IMR-90 (cell line): ENCODE data around the gene PTPRK. TPM values are rescaled to one million over a fixed set of nuclear protein-coding genes. Genes with fewer than 3 reads are reported as not detected.

Experiments
- ATAC-seq: fragments of 200-7000 bp; cut with Tn5 transposase; 2 replicates; pipeline ENCODE4 v1.9.1; 2020; ENCODE audit warnings: low read depth, mild to moderate bottlenecking, moderate library complexity
- BruUV-seq: library from RNA; stranded (reverse); fragments of 400-500 nt; replicated peaks from 2 replicates; lab custom pipeline; 2021; lab: Mats Ljungman, UMichigan
- CTCF ChIA-PET: fragments of 300-600 bp; formaldehyde crosslinking; extraction: SDS; loops from one replicate; lab custom pipeline; 2021; ENCODE audit warnings: antibody characterized with exemption; lab: Yijun Ruan, JAX
- POLR2A ChIA-PET: fragments of 300-600 bp; sonication (Branson Sonifier 250); formaldehyde crosslinking; loops from one replicate; lab custom pipeline; 2022; ENCODE audit warnings: antibody characterized with exemption; ENCODE audit not compliant: unreplicated experiment; lab: Charles Lee
- DNase-seq: peaks from one replicate; pipeline ENCODE4 v3.0.0; 2013
- H2AFZ ChIP-seq: replicated peaks from 2 replicates; pipeline ENCODE3; 2013; ENCODE audit warnings: low read length, mild to moderate bottlenecking; ENCODE audit not compliant: poor library complexity
- H2AK5ac ChIP-seq: 2 replicates; pipeline ENCODE4 v1.6.1; 2013; ENCODE audit warnings: low read depth, low read length, inconsistent platforms
- H2AK9ac ChIP-seq: replicated peaks from 2 replicates; pipeline ENCODE3; 2013; ENCODE audit warnings: mild to moderate bottlenecking, low read depth, low read length, moderate library complexity; ENCODE audit not compliant: poor library complexity
- H2BK120ac ChIP-seq: 2 replicates; pipeline ENCODE4 v1.6.1; 2013; ENCODE audit warnings: low read depth, low read length, inconsistent platforms
- H2BK15ac ChIP-seq: 3 replicates; pipeline ENCODE4 v1.6.1; 2013; ENCODE audit warnings: low read depth, low read length, inconsistent platforms
- H2BK20ac ChIP-seq: 2 replicates; pipeline ENCODE4 v1.6.1; 2013; ENCODE audit warnings: low read depth, mild to moderate bottlenecking, inconsistent platforms, low read length, moderate library complexity
- H2BK5ac ChIP-seq: 2 replicates; pipeline ENCODE4 v1.6.1; 2013; ENCODE audit warnings: mild to moderate bottlenecking, low read depth, low read length, inconsistent platforms; ENCODE audit not compliant: poor library complexity, severe bottlenecking
- H3K14ac ChIP-seq: replicated peaks from 2 replicates; pipeline ENCODE4 v1.6.1; 2013; ENCODE audit warnings: low read depth, low read length, inconsistent platforms
- H3K18ac ChIP-seq: 2 replicates; pipeline ENCODE4 v1.6.1; 2013; ENCODE audit warnings: low read depth, low read length, control low read depth
- H3K23ac ChIP-seq: 2 replicates; pipeline ENCODE4 v1.6.1; 2013; ENCODE audit warnings: low read depth, low read length, inconsistent platforms
- H3K27ac ChIP-seq: 2 replicates; pipeline ENCODE4 v1.5.1; 2013; ENCODE audit warnings: mild to moderate bottlenecking, control low read depth, low read length; ENCODE audit not compliant: insufficient read depth
- H3K27me3 ChIP-seq: 2 replicates; pipeline ENCODE4 v1.6.1; 2013; ENCODE audit warnings: low read length; ENCODE audit not compliant: control insufficient read depth, insufficient read depth
- H3K36me3 ChIP-seq: 2 replicates; pipeline ENCODE4 v1.6.1; 2013; ENCODE audit warnings: low read length, mixed read lengths; ENCODE audit not compliant: control insufficient read depth, insufficient read depth
- H3K4ac ChIP-seq: 2 replicates; pipeline ENCODE4 v1.6.1; 2013; ENCODE audit warnings: low read depth, low read length, inconsistent platforms
- H3K4me1 ChIP-seq: 2 replicates; pipeline ENCODE4 v1.6.1; 2013; ENCODE audit warnings: low read length, mixed read lengths; ENCODE audit not compliant: control insufficient read depth, insufficient read depth
- H3K4me2 ChIP-seq: 2 replicates; pipeline ENCODE4 v1.6.1; 2013; ENCODE audit warnings: low read depth, mild to moderate bottlenecking, control low read depth, low read length, moderate library complexity
- H3K4me3 ChIP-seq: 2 replicates; pipeline ENCODE4 v1.5.1; 2013; ENCODE audit warnings: low read depth, mild to moderate bottlenecking, control low read depth, low read length, moderate library complexity; ENCODE audit not compliant: insufficient read depth
- H3K56ac ChIP-seq: 2 replicates; pipeline ENCODE4 v1.6.1; 2013; ENCODE audit warnings: low read length, inconsistent platforms; ENCODE audit not compliant: insufficient read depth; ENCODE audit errors: extremely low read depth
- H3K79me1 ChIP-seq, 2 experiments: 2 replicates each; pipeline ENCODE4 v1.6.1; 2013; ENCODE audit warnings: low read length in 2 of 2, inconsistent platforms in 1 of 2, low read depth in 1 of 2
- H3K9ac ChIP-seq: 2 replicates; pipeline ENCODE4 v1.6.1; 2013; ENCODE audit warnings: low read depth, low read length, control low read depth
- H3K9me1 ChIP-seq: 2 replicates; pipeline ENCODE4 v1.6.1; 2013; ENCODE audit warnings: low read length, inconsistent platforms; ENCODE audit not compliant: insufficient read depth
- H3K9me3 ChIP-seq: 2 replicates; pipeline ENCODE4 v1.6.1; 2013; ENCODE audit warnings: low read length; ENCODE audit not compliant: control insufficient read depth, insufficient read depth
- H4K20me1 ChIP-seq: 2 replicates; pipeline ENCODE4 v1.6.1; 2013; ENCODE audit warnings: low read length, inconsistent platforms; ENCODE audit not compliant: insufficient read depth
- H4K5ac ChIP-seq: 2 replicates; pipeline ENCODE4 v1.6.1; 2013; ENCODE audit warnings: mild to moderate bottlenecking, low read depth, low read length, control low read depth
- H4K8ac ChIP-seq, 2 experiments: 2 replicates each; pipeline ENCODE4 v1.6.1; 2013; ENCODE audit warnings: low read depth in 2 of 2, low read length in 2 of 2, control low read depth in 1 of 2, inconsistent platforms in 1 of 2
- H4K91ac ChIP-seq: 2 replicates; pipeline ENCODE4 v1.6.1; 2013; ENCODE audit warnings: low read depth, low read length, inconsistent platforms; ENCODE audit not compliant: insufficient read depth
- BHLHE40 ChIP-seq: fragments of 150-350 bp; IDR thresholded peaks from 2 replicates; pipeline ENCODE4 v1.6.1; 2016; ENCODE audit warnings: mild to moderate bottlenecking, low read depth, low read length
- CEBPB ChIP-seq: IDR thresholded peaks from 2 replicates; pipeline ENCODE4 v1.6.1; 2012; ENCODE audit warnings: low read depth, low read length, improper control_type of control experiment
- CHD1 ChIP-seq: IDR thresholded peaks from 2 replicates; pipeline ENCODE4 v1.6.1; 2012; ENCODE audit warnings: low read depth, low read length, improper control_type of control experiment
- CTCF ChIP-seq: conservative IDR thresholded peaks from 2 replicates; pipeline ENCODE4 v1.5.1; 2012; ENCODE audit warnings: mild to moderate bottlenecking, low read depth, low read length, improper control_type of control experiment
- MAZ ChIP-seq: IDR thresholded peaks from 2 replicates; pipeline ENCODE4 v1.6.1; 2012; ENCODE audit warnings: low read depth, mild to moderate bottlenecking, low read length, improper control_type of control experiment, moderate library complexity, borderline replicate concordance
- MXI1 ChIP-seq: IDR thresholded peaks from 2 replicates; pipeline ENCODE4 v1.6.1; 2012; ENCODE audit warnings: low read depth, mild to moderate bottlenecking, low read length, moderate library complexity, borderline replicate concordance
- RAD21 ChIP-seq: IDR thresholded peaks from 2 replicates; pipeline ENCODE4 v1.6.1; 2012; ENCODE audit warnings: low read length, improper control_type of control experiment
- RFX5 ChIP-seq: IDR thresholded peaks from 2 replicates; pipeline ENCODE4 v1.8.0; 2012; ENCODE audit warnings: low read depth, mild to moderate bottlenecking, low read length, moderate library complexity
- SMC3 ChIP-seq: fragments of 150-350 bp; IDR thresholded peaks from 2 replicates; pipeline ENCODE4 v1.6.1; 2016; ENCODE audit warnings: low read depth, mild to moderate bottlenecking, antibody characterized with exemption, low read length, moderate library complexity
- USF2 ChIP-seq: fragments of 150-350 bp; IDR thresholded peaks from 2 replicates; pipeline ENCODE4 v1.6.1; 2017; ENCODE audit warnings: mild to moderate bottlenecking, antibody characterized with exemption, low read length, low read depth
- WGBS, 2 experiments: methylation state at CpG; one replicate each; pipeline versions ENCODE4 v1.1.5 to v1.1.7; 2013; ENCODE audit warnings: missing lambda C conversion rate in 2 of 2; ENCODE audit not compliant: insufficient read length in 1 of 2; ENCODE audit errors: extremely low coverage in 2 of 2; 5-methylcytosine and 5-hydroxymethylcytosine counted together
- dilution Hi-C: fragments of 300-500 bp; cut with HindIII; formaldehyde crosslinking; loops from one replicate; pipeline ENCODE4 v1.14.3; 2018; ENCODE audit warnings: low sequenced_read_pairs; ENCODE audit not compliant: unreplicated experiment
- in situ Hi-C: fragments of 300-500 bp; cut with MboI; formaldehyde crosslinking; loops from 3 replicates; pipeline ENCODE4 v1.14.3; 2019; ENCODE audit warnings: low sequenced_read_pairs, inconsistent platforms, mixed read lengths
- intact Hi-C: fragments of 100-400 bp; cut with micrococcal nuclease; formaldehyde crosslinking; loops from 2 replicates; pipeline ENCODE4 v1.10.0; 2022
- polyA plus RNA-seq, 3 experiments: library from polyadenylated mRNA; depleted of rRNA; stranded (reverse); fragments of >200 nt; gene quantifications; 2 replicates each; pipeline ENCODE4 v1.2.3, GENCODE V29; 2012; ENCODE audit warnings: low replicate concordance in 1 of 3
- total RNA-seq: library from RNA; depleted of rRNA; stranded (reverse); fragments of >200 nt; gene quantifications from 2 replicates; pipeline ENCODE4 v1.2.3, GENCODE V29; 2012
- TF ChIP-seq, protein P1 (sequence below): fragments of 150-350 bp; IDR thresholded peaks from 2 replicates; pipeline ENCODE4 v1.6.1; 2016; ENCODE audit warnings: low read depth, mild to moderate bottlenecking, low read length, moderate library complexity, borderline replicate concordance

Gene PTPRK
- total and polyA plus RNA-seq, 2 of the 4 experiments (the other 2 are of a cell fraction): 18.0 to 80.8 TPM

- WGBS, 2 experiments: no CpG with 5 or more reads among the region's 2 CpGs
- no peaks in the 10 kb centered on the region for H3K9me3 ChIP-seq
- H3K36me3 ChIP-seq: no peaks in the 10 kb centered on the region
- no peak overlapping the region for H3K56ac ChIP-seq
- ChIA-PET CTCF (no interaction called here), POLR2A (no interaction called here)
- H3K18ac ChIP-seq: no peak overlapping the region
- H4K5ac ChIP-seq: no peak overlapping the region
- H3K23ac ChIP-seq: no peak overlapping the region
- H4K8ac ChIP-seq: no peak overlapping the region
- H2AK9ac ChIP-seq: no peak overlapping the region
- intact Hi-C loops (no loop called here), dilution Hi-C loops (no loop called here), in situ Hi-C loops (no loop called here)
- H3K4me2 ChIP-seq: no peak overlapping the region
- no peak overlapping the region for H2BK20ac ChIP-seq
- 0 out of 2 replicates have a peak overlapping the region, but pooled peaks have one; percentile 6 for H3K14ac ChIP-seq
- H3K9me1 ChIP-seq: peaks cover 3% of the 10 kb centered on the region; the same call in 1 of the 2 replicates
- DNase-seq: no peak
- peaks cover 9% of the 10 kb centered on the region; the same call in 1 of the 2 replicates for H4K20me1 ChIP-seq
- H2BK5ac ChIP-seq: no peak overlapping the region
- no peak overlapping the region for H4K91ac ChIP-seq
- no peak overlapping the region for H2BK15ac ChIP-seq
- no peak for ATAC-seq
- no peak overlapping the region for H2AFZ ChIP-seq
- H3K27ac ChIP-seq: no peak overlapping the region
- H3K4ac ChIP-seq: no peak overlapping the region
- H3K79me1 ChIP-seq: peaks cover 15 to 31% of the 10 kb centered on the region in 2 experiments
- BruUV-seq: no TSS peak
- H2BK120ac ChIP-seq: no peak overlapping the region
- H3K4me3 ChIP-seq: no peak overlapping the region
- no peaks in the 10 kb centered on the region for H3K27me3 ChIP-seq
- no peak overlapping the region for H3K9ac ChIP-seq
- TF ChIP-seq CTCF: no peak
- TF ChIP-seq MXI1: no peak
- TF ChIP-seq CHD1: no peak
- no peak for TF ChIP-seq RFX5
- TF ChIP-seq, protein P1, sequence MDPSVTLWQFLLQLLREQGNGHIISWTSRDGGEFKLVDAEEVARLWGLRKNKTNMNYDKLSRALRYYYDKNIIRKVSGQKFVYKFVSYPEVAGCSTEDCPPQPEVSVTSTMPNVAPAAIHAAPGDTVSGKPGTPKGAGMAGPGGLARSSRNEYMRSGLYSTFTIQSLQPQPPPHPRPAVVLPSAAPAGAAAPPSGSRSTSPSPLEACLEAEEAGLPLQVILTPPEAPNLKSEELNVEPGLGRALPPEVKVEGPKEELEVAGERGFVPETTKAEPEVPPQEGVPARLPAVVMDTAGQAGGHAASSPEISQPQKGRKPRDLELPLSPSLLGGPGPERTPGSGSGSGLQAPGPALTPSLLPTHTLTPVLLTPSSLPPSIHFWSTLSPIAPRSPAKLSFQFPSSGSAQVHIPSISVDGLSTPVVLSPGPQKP: no peak
- no peak for TF ChIP-seq SMC3
- TF ChIP-seq USF2: no peak
- TF ChIP-seq RAD21: no peak
- TF ChIP-seq CEBPB: no peak
- TF ChIP-seq MAZ: no peak
- no peak for TF ChIP-seq BHLHE40
- H3K4me1 ChIP-seq: 0 out of 2 replicates have a peak, but pooled peaks cover 1% of the 10 kb centered on the region
- H2AK5ac ChIP-seq: 0 out of 2 replicates have a peak overlapping the region, but pooled peaks have one; percentile 10
These were observed 249.4 kb downstream of the PTPRK start for GRCh38 chr6:128271011-128271410.
